D341Med (cell line): ENCODE results near the gene PAX7.
"Not testable (repeated sequence)": the region's sequence is repeated elsewhere in the genome, so short reads cannot be mapped to it uniquely, and the experiment has no call there.

Experiments
- DNase-seq: peaks from one replicate; pipeline ENCODE4 v3.0.0; 2012; ENCODE audit warnings: low spot score

PAX7 gene

DNA sequence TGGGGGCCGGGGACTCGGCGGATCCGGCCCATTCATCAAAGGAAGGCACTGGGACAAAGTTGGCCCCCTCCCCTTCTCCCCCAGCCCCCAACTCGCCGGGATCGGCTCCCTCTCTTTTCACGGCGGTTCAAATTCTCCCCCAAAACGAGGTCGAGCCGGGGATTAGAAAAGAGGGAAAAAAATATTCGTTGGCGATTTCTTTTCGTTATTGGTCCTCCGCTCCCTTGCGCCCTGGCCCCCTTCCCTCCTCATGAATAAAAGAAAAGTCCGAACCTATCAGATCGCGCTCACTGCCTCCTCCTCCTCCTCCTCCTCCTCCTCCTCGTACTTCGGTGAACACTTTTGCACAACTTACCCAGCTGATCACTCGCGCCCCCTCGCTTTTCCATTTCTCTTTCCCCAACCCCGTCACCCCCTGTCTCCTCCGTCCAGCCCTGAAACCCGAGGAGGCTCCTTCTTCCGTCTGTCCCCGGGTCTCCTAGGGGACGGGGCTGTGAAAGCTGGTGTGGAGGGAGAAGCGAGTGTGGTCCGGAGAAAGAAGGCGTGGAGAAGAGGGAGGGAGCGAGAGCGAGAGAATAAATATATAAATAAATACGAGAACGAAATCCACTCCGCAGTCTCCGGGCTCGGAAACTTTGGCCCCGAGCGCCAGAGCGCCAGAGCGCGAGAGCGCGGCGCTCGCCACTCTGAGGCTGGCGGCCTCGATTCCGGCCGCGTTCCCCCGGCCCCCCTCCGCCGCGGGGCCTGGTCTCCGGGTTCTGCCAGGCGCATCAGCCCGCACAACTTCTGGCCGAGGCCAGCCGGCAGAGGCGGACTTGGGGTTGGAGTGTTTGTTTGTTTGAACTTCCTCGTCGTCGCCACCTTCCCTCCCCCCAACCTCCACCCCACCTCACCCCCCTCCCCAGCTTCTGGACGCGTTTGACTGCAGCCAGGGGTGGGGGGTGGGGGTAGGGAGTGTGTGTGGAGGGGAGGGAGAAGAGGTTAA, at the start of gene PAX7:
PAX7 (plus strand) TSS at position 336 of the 985 bp plus-strand sequence. CDS start 758 bp downstream, outside the sequence.
- DNase-seq: no peak

DNA sequence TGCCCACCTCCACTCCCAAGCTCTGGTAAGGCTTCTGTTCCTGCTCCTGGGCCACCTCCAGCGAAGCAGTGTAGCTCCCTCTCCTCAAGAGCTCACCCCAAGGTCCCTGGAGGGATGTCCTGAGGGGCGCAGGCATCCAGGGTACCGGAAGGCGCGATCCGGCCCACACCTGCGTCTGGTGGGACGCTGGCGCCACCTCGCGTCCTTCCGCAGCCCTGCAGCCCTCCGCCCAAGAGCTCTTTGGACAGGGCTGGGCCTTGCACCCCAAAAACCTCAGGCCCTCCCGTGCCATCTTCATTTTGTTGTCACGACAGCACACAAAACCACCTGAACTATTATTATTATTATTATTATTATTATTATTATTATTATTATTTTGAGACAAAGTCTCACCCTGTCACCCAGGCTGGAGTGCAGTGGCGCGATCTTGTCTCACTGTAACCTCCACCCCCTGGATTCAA, 49.2 kb upstream of the PAX7 start:
- peak; percentile 86 for DNase-seq

DNA sequence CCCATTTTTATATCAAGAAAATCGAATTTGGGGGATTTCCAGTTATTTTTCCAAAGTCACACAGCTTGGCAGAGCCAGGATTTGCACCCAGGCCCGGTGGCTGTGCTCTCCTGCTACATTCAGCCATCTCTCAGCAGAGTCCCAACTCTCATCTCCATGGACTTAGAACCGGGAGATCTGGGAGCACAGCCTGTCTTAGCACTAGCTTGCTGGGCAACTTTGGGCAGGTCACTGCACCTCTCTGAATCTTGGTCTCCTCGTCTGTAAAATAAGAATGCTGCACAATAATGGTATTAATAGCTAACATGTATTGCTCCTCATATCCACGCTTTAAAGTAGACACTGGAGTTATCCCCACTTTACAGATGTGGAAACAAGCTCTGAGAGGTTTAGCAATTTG, 47.8 kb upstream of the PAX7 start:
- DNase-seq: no peak

DNA sequence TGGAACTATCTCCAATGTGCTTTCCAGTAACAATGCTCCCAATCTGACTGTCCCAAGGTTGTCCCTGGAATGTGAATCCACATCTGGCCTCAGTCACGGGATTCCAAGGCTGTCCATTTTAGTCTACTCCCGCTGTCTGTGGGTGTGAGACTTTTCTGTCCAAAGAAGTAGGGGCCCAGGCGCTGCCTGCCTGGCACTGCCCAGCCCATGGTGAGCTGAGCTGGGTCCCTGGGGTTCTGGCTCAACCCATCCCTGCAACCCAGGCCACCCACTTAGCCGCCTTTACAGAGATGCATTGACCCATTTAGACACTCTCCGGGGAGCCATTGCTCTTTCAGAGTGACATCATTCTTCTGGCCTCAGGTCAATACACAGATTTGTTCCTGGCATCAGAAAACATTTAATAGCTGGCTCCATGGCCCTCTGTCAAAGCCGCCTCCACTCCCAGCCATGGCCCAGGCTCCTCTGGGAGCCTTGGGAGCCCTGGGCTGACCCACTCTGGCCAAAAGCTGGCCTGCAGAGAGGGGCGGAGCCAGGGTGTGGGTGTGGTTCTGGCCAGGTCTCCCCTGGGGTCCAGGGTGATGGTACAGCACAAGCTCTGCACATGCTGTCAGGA, 47.2 kb upstream of the PAX7 start:
- DNase-seq: no peak

DNA sequence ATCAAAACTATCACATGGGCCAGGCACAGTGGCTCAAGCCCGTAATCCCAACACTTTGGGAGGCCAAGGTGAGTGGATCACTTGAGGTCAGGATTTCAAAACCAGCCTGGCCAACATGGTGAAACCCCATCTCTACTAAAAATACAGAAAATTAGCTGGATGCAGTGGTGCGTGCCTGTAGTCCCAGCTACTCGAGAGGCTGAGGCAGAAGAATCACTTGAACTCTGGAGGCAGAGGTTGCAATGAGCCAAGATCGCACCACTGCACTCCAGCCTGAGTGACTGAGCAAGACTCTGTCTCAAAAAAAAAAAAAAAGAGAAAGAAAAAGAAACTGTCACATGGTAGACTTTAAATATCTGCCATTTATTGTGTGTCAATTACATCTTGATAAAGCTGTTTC, 44.6 kb upstream of the PAX7 start:
- DNase-seq: not testable (repeated sequence)

DNA sequence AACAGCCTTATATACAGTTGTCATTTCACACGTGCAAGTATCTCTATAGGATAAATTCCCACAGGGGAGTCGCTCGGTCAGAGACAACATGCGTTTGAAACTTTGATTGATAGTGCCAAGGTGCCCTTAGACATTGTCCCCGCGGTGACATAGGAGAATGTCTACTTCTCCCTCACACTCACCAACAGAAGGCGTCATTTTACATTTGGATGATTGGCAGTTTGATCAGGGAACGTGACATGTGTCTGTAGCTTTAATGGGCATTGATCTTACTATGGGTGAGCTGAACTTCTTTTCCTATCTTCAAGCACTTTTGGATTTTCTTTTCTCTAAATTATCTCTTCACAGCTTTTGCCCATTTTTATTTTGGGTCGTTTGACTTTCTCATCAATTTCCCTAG, 42.6 kb upstream of the PAX7 start:
- DNase-seq: no peak

DNA sequence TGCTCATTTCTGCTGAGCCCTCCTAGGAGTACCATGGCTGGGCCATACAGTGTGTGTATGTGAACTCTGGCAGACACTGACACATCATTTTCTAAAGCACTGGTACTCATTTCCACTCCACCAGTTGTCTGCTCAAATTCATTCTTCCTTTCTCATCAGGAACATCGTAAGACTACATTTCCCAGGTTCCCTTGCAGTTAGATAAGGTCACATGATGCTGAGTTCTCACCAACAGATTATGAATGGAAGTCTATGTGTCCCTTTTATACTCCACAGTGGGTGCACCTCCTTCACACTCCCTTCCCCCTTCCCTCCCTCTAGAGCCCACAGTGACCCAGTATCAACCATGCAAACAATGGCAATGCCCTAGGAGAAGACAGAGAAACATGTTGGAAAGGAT, 38.3 kb upstream of the PAX7 start:
- DNase-seq: no peak

DNA sequence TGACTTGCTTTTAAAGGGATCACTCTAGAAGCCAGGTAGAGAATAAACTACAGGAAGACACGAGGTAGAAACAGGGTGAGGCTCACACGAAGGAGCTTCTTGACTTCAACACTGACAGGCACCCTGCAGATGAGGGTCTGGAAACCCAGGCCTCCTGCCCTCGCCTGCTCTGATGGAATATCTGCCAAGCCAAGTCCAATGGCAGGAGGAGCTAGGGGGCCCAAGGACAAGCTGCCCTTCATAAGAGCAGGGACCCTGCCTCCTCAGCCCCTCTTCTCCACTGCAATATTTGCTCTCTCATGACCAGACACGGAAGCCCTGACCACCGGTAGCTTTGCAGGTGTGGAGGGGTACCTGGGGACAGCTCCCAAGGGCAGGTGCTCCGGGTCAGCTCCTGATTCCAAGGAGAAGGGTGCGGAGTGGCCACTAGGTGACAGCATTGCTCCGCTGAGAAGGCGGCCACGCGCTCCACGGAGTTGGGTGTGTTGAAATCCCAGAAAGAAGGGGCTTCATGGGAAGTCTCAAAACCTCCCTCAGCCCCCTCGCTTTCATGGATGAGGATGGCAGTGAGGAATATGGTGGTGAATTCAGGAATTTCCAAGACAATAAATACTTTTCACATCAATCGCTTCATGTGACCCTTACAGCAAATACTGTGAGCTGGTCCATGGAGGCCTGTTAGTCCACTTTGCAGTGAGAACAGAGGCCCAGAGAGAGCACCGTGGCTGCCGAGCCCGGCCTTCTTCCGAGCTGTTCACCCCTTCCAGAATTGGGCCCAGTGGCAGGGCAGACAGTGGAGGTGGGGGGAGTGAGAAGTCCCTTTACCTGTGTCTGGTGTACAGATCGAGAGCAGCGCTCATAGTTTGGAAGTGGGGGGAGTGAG, 33.2 kb upstream of the PAX7 start:
- peak; percentile 80 for DNase-seq

DNA sequence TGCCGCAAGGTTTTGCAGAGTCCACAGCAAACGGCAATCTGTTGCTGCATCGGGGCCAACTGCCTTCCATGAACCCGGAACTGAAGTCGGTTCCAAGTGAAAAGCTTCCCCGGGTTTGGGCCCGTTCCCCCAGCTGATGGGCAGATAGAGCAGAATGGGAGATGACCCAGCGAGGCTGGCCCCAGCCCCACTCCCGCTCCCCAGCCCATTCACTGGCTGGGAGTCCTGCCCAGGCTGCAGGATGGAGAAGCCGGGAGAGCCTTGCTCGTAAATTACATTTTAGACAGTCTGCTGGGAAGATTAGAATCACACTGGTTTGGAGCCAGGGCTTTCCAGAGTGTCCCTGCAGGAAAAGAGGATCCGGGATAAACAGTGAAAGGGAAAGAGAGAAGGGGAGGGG, 31.6 kb upstream of the PAX7 start:
- no peak for DNase-seq

DNA sequence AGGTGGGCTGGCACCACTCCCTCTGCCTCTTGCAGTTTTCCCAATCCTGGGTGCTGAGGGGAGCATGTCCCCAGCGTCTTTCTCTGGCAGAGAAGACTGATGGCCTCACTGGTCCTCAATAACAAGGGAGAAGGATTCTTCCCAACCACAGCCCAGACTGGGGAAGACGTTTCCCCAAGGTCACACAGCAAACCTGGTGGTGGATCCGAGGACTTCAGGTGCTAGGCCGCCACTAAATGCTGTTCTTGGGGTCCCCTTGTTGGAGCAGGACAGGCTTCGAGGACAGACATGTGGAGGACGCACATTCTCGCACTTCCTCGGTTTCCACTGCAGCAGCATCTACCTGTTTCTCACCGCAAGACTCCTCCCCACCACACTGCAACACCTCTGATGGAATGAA, 30.9 kb upstream of the PAX7 start:
- DNase-seq: no peak

DNA sequence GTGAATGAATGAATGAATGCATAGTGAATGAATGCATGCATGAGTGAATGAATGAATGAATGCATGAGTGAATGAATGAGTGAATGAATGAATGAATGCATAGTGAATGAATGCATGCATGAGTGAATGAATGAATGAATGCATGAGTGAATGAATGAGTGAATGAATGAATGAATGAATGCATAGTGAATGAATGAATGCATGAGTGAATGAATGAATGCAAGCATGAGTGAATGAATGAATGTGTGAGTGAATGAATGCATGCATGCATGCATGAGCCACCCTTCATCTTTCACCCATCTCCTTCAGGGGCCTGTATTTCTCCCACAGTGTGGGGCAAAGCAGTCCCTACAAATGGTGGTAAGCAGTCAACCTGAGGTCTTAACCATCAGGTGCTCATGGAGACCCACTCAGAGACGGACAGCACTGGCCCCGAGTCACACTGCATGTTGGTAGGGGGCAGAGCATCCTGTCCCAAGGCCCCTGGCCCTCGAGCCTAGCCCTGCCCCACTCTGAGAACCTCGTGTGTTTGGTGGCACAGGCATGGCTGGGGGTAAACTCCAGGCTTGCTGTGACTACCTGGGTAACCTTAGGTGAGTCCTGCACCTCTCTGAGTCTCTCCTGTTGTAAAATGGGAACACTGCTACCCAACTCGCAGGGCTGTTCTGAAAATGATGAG, 28.0 kb upstream of the PAX7 start:
- no peak for DNase-seq

DNA sequence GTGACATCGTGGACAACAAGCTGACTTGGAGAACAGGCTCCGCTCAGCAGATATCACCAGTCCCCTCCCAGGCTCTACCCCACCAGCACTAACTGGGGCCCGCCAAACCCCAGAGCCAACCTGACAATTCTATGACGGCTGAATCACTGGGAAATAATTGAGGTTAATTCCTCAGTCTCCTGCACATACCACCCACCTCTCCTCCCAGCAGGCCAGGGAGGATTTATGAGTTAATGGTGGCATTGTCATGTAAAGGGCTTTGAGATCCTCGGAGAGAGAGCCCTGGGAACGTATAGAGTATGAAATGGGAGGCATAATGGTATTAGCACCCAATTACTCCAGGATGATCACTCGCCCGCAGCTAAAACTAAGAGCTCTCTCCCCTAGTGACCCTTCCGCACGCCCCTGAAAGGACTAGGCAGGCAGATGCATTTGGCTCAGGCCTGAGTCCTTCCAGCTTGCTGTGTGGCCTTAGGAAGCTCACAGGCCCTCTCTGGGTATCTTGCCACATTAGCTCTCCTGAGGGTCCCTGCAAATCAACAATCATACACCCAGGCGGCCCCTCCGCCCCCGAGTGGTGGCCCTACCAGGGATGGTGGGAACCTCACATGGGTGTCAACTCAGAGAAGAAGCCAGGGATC, 27.3 kb upstream of the PAX7 start:
- no peak for DNase-seq

DNA sequence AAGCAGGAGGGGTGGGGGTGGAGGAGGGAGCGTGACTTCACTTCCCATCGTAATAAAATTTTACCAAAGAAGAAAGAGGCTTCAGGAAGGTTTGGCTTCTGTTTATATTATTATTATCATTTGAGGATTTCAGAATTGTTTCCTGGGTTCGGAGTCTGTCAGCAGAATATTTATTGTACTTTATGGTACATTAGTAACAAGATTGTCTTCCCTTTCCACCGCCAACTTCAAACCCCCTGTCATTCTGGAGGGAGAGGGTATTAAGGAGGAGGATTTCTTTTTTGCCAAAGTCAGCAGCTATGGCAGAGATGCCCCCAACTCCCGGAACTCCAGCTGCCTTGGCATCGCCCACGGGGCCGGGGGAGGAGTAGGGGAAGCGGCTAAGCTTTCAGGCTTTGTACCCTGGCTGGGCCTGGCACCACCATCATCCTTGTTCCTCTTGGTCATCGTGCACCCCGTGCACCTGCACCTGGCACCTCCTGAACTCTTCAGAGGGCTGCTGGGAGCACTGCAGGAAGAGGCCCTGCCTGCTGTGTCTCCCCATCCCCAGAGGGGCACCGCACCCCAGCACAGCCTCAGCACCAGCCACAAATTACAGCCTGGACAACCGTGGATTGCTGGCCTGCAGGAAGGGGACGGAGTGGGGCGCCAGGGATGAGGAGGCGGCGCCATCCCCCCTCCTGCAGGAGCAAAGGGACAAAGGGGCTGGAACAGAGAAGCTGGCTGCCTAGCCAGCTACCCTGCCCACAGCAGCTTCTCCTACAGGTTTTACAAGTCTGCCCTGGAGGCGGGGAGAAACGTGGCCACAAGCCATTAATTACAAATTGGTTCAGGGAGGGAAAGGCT, 24.0 kb upstream of the PAX7 start:
- no peak for DNase-seq

DNA sequence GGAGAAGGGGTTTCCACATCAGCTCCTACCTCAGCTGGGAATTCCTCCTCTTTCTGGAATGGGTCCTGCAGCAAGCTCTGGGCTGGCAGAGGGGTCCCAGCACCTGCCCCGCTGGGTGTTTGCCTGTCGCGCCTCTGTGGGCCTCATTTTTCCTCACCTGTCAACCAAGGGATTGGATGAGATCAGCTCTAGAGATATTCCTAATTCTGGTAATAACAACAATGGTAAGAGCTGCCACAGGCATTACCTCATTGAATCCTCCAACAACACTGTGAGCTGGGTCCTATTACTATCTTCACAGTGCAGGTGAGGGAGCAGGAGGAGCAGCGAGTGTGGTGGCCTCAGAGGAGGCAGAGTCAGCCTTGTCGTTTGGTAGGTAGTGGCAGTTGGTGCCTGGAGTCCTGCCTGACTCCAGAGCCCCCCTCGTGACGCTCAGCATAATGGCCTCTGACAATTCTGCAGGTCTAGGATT, 23.3 kb upstream of the PAX7 start:
- no peak for DNase-seq

DNA sequence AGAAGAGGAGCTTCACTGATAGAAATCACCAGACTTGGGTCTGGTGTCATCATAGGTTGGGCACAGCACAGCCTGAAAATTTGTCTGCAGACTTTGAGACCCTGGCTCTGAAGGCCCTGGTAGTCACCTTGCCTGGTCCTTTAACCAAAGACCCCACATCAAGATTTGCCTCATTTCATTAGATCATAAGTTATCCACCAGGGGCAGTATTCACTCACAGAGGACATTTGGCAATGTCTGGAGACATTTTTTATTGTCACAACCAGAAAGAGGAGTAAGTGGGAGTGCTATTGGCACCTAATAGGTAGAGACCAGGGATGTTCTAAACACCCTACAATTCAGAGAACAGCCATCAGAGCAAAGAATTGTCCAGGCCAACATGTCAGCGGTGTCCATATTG, 22.1 kb upstream of the PAX7 start:
- no peak for DNase-seq

DNA sequence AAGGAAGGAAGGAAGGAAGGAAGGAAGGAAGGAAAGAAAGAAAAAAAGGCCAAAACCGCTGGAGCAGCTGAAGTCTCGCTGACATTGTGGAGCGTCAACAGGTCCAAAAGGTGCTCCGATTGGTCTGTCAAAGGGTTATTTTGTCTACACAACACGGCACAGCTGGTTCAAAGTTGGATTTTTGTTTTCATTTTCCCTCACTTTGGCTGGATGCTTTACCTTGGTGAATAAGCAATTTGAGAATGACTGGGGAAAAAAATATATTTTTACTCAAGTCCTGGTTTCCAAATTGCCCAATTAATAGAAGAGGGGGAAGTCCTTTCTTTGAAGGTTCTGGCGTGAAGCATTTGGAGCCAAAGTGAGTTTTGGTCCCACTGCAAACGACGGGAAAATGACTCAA, 19.3 kb upstream of the PAX7 start:
- no peak for DNase-seq

DNA sequence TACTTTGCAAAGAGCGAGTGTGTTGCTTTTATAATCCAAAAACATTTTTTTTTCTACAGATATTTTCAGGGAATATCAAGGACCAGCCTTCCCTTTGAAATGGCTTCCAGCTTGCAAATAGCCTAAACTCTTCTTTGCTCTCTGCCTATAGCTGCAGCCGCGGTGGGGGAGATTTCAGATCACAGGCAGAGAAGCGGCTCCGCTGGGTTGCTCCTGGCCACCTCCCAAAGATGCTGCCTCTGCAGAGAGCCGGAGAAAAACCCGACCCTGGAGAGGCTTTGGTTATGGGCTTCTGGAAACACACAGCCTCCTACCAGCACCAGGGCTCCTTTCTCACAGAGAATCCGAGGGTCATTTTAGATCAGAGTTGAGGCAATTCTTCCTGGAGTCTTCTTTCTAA, 18.6 kb upstream of the PAX7 start:
- no peak for DNase-seq

DNA sequence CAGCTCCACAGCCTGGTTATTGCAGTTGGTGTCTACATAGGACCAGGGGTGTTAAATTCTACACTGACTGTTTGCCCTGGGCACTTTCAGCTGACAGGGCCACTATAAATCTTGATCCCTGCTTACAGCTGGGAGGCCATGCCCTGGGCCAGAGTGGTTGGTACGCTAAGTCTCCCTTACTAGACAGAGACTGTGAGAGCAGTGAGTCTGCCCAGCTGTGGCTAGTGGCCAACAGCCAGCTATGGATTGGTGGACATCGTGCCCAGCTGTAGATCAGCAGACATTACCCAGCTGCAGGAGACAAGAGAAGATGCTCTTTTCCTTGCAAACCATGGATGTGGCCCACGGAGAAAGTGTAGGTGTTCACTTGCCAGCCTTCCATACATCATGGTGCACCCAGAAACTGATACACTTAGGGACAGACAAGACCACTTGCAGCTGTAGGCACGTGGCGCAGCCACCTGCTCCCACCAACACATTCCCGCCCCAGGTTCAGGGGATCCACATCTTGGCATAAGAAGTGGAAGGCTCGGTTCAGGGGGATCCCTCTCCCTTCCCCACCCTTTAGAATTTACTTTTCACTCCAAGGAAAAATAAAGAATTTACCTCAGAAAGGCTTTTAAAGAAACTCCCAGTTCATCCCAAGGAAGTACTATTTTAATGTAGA, 16.4 kb upstream of the PAX7 start:
- DNase-seq: no peak
